Kidney glomerular epithelial cell (primary cell): ENCODE measurements around the gene ADGRL3.
"Not testable (repeated sequence)": the region's sequence is repeated elsewhere in the genome, so short reads cannot be mapped to it uniquely, and the experiment has no call there.

Experiments
- DNase-seq: peaks from one replicate; lab custom pipeline; 2025; lab: John Stamatoyannopoulos, UW

ADGRL3 gene

DNA sequence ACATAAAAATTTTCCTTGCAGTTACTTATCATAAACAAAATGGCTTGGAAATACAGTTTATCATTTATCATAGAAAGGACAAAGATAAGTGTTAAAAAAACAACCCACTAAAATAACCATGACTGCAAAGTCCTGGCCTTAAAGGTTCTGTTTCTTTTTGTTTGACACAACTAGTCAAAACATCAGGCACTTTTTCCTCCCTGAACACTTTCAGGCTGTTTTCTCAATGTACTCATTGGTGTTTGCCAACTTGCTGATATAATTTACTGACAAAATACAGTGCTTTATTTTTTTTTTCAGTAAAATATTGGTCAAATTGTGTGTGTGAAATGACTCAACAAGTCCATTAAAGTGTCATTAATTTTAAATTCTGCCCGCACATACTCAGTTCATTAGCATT is 156.6 kb downstream of the ADGRL3 start:
- DNase-seq = no peak

DNA sequence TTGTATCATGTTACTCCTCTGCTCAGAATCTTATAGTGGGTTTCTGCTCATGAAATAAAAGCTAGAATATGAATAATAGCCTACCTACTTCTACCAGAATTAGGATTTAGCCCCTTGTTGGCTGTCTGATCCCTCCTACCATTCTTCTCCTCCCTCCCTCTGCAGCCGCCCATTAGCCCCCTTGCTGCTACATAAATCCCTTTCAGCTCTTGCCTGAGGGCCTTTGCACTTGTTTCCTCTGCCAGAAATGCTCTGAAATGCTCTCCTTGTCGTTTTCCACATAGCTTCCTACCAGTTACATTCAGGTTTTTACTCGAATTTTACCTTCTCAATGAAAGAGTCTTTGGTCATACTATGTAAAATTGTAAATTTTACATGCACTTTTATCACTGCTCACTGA is 159.2 kb downstream of the ADGRL3 start:
- DNase-seq = no peak

DNA sequence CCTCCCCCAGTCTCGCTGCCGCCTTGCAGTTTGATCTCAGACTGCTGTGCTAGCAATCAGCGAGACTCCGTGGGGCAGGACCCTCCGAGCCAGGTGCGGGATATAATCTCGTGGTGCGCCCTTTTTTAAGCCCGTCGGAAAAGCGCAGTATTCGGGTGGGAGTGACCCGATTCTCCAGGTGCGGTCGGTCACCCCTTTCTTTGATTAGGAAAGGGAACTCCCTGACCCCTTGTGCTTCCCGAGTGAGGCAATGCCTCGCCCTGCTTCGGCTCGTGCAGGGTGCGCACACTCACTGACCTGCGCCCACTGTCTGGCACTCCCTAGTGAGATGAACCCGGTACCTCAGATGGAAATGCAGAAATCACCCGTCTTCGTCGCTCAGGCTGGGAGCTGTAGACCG is 172.7 kb downstream of the ADGRL3 start:
- not testable (repeated sequence) for DNase-seq

DNA sequence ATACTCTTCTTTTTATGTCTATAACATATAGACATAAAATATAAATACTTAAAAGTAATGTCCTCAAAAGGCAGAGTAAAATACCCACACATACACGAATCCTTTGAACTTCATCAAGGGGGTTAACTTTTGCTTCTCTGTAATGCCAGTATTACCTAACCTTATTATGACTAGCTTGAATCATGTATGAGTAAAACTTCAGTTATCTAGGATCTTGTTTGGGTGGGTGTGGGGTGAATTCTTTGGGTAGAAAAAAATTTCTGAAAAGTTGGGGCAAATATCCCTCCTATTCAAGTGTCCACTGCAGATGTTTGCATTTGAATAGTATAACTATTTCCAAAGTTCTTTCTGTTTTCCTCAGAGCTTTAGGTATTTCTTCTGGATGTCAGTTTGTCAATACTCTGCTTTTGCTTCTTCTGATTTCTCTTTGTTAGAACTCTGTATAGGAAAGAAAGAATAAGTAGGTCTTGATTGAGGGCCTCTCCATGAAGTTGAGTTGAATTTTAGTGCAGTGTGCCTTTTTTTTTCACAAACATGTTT is 173.8 kb downstream of the ADGRL3 start:
- peak; percentile 48 for DNase-seq

DNA sequence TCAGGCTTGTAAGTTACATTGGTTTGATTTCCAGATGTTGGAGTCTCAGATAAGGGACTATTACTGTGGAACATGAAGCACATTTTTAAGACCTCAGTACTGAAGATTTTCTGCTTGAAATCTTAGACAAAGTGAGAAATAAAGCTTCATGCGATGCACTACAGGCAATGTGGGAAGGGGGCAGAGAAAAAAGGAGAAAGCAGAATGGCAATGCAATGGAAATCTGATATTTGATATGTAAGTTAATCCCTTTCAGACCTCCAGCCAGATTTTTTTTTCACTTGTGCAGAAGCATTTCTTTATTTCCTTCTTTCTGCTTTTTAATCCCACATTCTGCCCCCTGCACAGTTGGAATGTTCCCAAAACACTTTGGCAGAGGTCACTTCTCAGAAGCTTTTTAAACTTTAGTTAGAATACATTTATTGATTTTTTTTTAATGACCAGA is 174.3 kb downstream of the ADGRL3 start:
- no peak for DNase-seq

DNA sequence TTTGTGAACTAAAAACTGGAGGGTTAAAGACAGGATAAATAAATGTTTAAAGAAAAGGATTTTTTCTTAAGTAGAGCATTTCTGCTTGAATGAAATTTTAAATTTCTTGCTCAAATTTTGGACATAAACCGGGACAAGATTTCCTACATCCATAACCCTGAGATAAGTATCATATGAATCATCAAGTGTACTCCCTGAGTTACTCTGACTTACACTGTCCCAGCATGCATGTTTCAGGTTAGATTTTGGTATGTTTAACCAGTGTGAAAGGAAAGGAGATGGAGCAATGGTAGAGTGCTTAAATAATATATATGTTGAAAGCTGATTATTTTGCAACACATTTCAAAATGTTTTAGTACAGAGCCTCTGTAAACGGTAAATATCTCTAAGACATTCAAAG is 175.2 kb downstream of the ADGRL3 start:
- no peak for DNase-seq

DNA sequence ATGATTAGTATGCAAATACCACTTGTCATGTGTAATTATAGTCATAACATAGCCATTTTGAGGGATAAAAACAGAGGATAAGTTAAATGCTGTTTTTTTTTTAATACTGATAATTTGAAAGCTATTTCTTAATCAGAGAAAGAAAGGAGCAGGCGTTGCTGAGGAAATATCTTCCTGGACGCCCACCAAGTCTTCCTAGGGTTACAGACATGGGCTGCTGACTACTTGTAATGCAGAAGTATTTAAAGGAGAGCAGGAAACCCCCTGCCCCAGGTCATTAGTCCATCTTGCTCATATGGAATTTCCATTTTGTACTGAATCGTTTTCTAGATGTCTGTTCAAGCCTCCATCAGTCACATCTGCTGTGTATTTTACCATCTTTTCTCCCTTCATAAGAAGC is 176.2 kb downstream of the ADGRL3 start:
- no peak for DNase-seq

DNA sequence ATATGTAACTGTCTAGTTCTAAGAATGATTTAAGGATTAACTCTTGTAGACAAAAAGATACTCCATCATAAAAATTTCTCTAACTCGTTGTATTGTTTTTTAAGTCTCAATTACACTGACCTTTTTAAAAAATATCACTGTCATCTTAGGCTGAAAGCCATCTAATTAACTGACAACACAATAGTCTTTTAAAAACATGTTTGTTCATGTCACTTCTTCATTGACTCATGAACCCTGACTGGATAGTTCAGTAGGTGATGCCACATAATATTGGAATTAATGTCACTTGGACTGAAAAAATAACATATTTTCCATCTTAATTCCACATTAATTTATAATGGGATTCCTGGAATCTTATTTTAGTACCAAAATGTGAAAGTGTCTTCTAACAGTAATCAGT is 179.3 kb downstream of the ADGRL3 start:
- no peak for DNase-seq

DNA sequence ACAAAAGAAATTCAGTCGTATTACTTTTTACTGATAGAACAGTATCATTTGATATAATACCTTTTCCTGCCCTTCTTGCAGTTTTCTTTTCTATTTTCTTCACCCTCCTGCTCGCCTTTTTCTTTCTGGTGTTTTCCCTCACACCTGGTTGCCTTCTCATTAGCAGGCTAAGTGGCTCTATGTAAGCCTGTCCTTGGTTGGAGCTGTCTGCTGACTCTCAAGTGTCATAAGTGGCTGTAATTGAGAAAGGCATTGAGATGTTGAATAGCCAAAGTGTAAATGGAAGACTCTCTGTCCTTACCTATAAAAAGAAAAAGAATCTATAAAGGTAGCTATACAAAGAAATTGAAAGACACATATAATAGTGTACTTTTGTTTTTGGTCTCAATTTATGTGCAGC is 180.7 kb downstream of the ADGRL3 start:
- DNase-seq = no peak

DNA sequence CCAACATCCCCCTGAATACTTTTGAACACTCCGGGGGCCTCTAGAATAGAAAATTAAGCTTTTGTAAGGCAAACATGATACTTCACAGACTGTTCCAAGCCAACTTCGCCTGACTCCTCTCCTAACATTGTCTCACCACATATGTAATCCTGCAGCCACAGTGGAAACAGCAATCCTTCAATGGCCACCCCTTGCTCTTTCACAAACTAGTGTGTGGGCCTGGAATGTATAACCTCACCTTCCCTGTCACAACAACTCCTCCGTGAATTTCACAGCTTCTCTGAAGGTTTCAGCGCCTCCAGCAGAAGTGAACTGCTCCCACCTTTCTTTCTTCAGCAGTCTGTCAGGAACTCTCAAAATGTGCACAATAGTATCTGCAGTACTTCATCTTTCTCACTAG is 185.1 kb downstream of the ADGRL3 start:
- DNase-seq = no peak

DNA sequence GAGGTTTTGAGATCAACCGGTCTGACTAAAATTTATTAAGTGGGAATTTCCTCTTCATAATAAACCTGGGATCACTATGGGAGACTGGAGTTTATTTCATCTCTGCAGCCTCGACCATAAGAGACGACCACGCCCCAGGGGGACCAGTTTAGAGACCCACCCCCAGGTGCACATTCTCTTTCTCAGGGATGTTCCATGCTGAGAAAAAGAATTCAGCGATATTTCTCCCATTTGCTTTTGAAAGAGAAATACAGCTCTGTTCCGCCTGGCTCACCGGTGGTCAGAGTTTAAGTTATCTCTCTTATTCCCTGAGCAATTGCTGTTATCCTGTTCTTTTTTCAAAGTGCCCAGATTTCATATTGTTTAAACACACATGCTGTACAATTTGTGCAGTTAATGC is 187.2 kb downstream of the ADGRL3 start:
- DNase-seq = not testable (repeated sequence)

DNA sequence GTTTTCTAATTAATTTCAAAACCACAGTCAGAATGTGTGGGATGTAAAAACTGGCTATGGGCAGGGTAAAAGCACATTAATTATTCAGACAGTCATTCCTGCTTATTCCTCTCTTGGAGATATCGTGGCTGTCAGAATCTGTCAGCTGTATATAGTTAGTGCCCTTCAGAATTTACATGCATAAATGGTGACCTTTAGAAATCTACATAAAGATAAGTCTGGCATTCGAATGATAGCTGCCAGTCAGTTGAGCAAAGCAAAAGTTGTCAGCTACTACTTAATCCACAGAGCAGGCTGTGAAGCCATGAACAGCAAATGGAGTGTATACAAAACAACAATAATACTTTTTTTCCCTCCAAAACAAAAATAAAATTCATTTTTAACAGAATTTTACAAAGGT is 189.5 kb downstream of the ADGRL3 start:
- DNase-seq = no peak

DNA sequence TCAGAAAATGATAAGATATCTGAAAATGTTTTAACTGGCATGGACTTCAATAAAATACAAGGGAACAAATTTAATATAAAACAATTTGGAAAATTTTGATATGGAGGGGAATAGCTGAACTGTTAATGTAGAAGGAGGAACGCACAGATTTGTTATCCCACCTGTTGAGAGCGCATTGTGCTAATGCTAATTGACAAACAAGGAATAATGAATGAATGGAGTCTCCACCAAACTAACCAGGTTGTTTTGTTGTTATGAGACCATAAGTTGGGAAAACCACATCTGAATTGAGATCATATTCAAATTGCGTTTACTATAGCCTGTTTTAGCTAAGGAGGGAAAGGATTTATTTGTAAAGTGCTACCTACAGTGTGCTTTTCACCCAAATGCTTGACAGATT is 195.6 kb downstream of the ADGRL3 start:
- no peak for DNase-seq

DNA sequence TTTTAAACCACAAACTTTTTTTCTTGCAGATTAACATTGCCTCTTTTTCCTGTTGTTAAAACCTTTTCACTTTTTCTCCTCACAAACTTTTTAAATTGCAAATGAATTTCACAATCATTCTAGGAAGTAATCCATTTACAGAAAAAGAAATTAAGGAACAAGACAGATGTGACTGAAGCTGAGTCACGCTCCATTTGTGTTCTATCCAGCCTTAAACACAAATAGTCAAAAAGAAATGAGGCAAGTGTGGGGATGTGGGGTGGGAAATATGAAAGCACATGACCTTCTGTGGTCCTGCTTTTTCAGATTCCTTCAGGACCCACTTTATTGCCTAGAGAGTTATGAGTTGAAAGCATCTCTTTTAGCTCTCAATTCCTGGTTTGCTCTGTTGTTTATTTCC is 197.0 kb downstream of the ADGRL3 start:
- no peak for DNase-seq

DNA sequence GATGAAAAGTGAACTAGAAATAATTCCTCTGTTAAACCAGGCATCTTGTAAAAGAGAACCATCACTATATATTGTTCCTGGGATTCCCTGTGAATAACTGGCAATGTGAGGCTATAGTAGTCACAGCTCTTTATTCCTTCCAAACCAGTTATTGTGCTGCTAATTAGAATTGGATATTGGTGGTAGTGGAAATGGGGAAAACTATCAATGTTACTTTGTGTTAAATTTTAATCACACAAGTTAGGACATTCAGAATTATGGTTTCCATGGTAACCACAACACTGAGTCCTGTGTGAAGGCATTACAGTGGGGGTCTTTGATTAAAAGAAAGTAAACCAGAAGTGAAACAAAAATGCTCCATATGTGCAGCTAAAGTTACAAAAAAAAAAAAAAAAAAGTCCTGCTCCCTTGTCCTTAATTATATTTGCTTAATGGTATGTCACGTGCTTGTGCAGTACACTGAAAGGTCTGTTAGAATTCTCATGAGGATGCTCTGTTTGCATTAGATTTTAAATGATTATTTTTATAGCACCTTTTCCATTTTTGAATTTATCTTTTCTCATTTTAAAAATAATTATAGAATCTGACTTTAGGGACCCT is 200.4 kb downstream of the ADGRL3 start:
- no peak for DNase-seq

DNA sequence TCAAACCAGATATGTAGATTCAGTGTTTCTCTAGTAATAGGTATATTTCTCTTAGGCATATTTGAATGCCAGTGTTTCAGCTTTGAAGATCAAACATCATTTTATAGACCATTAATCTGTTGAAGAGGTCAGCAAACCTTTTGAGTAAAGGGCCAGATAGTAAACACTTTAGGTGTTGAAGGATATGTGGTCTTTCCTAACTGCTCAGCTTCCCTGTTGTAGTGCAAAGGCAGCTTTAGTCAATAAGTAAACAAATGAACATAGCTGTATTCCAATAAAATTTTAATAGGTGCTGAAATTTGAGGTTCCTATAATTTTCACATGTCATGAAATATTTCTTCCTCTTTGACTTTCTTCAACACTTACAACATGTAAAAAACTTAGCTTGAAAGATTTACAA is 201.6 kb downstream of the ADGRL3 start:
- no peak for DNase-seq

DNA sequence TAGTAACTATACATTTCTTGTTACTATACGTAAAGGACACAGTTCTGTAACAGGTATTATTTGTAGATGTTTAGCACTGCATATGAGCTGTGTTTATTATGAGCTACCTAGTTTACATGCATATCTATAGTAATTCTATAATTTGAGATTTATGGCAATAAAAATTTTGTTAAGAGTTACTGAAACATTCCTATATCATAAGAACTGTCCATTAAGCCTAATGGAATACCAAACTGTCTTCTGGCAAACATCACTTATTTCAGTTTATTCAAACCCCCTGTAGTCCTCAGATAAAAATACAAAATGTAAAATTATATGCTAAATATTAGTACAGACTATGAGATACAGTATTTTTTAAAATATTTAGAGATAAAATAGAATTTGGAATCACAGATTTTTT is 205.2 kb downstream of the ADGRL3 start:
- no peak for DNase-seq

DNA sequence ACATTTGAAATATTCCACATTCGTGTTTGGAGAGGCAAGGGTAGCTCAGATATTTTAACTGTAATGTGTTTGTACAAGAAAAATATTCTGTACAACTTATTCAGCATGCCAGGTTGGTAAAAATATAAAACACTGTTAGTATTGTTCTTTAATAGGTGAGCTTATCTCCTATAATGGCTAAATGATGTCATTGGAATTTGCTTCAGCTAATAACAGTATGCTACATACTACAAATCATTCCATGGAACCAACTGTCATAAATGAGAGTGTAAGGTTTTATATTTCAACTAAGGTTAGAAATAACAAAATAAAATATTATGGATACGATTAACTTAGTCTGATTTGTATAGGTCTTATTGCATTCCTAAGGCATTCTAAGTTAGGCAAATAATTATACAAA is 206.6 kb downstream of the ADGRL3 start:
- no peak for DNase-seq

DNA sequence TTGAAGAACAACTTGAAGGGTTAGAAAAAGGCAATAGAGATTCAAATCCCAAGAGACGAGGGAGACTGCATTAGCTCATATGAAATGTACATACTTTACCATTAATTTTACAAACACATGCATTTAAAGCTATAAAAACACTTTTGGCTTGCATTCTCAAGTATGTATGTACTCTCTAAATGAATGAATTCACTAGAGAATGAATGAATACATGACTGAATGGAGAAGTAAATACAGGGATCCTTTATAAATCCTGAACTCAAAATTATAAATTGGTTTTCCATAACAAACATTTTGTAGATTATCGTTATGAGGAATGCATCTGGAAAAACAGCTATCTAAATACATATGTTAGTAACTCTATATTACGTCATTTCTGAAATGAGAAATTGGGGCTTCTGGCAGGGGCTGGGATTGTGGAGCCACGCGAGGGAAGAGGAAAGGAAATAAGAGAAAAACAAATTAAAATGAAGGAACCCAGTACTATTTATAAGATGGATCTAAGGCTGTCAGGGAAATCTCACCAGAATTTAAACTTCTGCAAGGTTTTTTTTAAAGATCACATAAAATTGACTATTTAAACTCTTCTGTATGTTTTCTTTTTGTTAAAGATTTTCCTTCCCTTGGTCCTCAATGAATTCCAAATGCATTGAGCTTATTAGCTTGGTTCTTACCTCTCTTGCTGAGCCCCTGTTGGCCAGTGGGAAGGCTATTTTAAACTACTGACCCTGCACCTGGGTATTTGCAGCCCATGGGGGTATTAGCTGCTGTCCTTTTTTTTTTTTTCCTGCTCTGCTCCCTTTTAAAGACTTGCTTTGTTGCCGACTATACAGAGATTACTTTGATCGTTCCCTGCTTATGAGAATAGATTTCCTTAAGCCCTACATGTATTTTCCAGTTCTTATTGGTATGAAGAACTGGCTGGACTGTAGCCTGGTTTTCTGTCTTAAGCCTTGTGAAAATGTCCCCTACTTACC is 207.8 kb downstream of the ADGRL3 start:
- no peak for DNase-seq

DNA sequence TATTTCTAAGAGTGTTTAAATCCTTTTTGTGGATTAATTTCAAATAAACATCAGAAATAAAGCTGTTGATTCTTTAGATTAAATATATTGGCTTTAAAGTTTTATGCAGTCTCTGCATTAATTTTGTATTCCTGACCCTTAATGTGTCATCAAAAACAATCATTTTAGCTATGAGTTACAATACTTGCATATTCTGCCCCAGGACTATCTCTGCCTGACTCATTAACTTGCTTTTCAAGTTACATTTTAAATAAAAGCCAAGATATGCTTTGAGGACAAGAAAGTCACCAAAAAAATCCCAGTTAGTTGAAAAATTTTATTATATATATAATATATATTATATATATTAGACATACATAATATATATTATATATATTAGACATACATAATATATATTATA is 208.7 kb downstream of the ADGRL3 start:
- no peak for DNase-seq

DNA sequence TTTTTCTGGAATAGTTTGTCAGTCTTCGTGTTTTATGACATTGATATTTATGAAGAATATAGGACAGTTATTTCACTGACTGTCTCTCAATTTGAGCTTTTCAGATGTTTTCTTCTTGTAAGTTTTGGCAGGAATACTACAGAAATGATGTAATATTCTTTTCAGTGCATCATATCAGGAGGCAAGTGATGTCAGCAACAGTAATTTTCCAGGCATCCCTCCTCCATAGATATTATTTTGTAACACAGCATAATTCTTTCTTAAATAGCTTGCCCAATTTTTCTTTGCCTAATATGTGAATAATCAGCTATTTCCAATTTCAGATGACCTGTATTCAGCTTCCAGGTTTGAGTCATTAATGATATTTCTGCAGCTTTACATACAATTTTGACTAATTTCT is 211.1 kb downstream of the ADGRL3 start:
- no peak for DNase-seq

DNA sequence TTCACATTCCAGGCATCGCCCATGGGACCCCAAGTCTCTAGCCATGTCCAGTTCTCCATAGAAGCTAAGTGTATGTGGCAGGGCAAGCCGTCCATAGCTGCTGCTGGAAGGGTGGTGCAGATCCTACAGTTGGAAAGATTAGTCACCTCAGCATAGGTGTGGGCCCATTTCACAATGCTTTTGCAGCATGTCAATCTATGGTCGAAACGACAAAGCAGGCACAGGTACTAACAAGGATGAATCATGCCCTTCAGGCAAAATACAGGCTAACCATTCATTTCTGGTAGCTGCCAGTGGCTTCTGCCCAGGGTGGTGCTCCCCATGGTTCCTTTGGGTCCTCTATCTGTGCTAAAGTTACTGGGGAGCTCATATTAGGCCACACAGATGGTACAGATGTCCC is 225.2 kb downstream of the ADGRL3 start:
- no peak for DNase-seq

DNA sequence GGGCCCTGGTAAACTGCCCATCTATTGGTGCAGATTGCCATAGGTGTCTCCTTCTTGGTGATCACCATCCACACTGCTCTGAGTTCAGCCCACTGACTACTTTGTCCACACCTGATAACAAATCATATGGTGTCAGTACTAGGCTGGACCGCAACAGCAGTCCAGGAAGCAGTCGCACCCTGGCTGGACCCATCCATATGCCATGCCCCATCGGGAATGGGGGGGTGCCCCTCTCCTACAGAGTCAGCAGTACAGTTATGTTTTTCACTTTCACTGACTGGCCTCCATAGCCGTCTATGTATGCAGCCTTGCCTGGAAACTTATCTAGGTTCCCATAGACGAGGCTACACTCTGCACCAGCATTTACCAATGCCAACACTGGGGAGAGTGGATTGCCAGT is 226.1 kb downstream of the ADGRL3 start:
- DNase-seq = no peak
